ENCODE results near the gene SLAMF9. TPM values are rescaled to one million over a fixed set of nuclear protein-coding genes. Genes with fewer than 3 reads are reported as not detected.
A peak's percentile ranks its signal among the peaks of the same experiment; 100 is the strongest.

Gene SLAMF9
- total RNA-seq, 1 donor from 2014 or later, result 0.43 TPM

GRCh38 chr1:159932296-159933285 is 21.4 kb downstream of the SLAMF9 start:
- Mint-ChIP-seq H3K4me1 (ENCODE audit: low read depth, unreplicated experiment) (peaks cover 5% of the 10 kb centered on the region), H3K27me3 (ENCODE audit: low read depth, unreplicated experiment) (peaks cover 36% of the 10 kb centered on the region), H3K27ac (ENCODE audit: unreplicated experiment) (peak overlapping the region; percentile 22), H3K36me3 (ENCODE audit: low read depth, unreplicated experiment) (peaks cover 6% of the 10 kb centered on the region), H3K4me3 (ENCODE audit: unreplicated experiment) (no peak overlapping the region), H3K9me3 (ENCODE audit: unreplicated experiment) (peaks cover 2% of the 10 kb centered on the region)
- Histone ChIP-seq H3K4me2 (ENCODE audit: low read length) (no peak overlapping the region), H3K27me3 (ENCODE audit: insufficient read depth, low read length) (peaks cover 2% of the 10 kb centered on the region), H3K36me3 (ENCODE audit: insufficient read depth, low read length) (no peaks in the 10 kb centered on the region), H3K9ac (ENCODE audit: low read length) (no peak overlapping the region), H3K4me1 (ENCODE audit: insufficient read depth, low read length) (no peaks in the 10 kb centered on the region), H3K27ac (ENCODE audit: low read depth, low read length) (no peak overlapping the region), H2AFZ (ENCODE audit: low read depth, low read length) (no peak overlapping the region), H3K4me3 (ENCODE audit: insufficient read depth, low read depth, low read length) (no peak overlapping the region), H3K9me3 (ENCODE audit: insufficient read depth, low read depth, low read length) (no peaks in the 10 kb centered on the region), H4K20me1 (ENCODE audit: insufficient read depth, low read length) (no peaks in the 10 kb centered on the region), H3K79me2 (ENCODE audit: insufficient read depth, low read length) (no peaks in the 10 kb centered on the region)
- DNase-seq (ENCODE audit: low read depth), result no peak
- no peak for FAIRE-seq
- TF ChIP-seq EZH2 (IDR thresholded peaks at IDR 0.05; ENCODE audit: insufficient read depth, low read length), result no peak
- TF ChIP-seq CTCF (IDR thresholded peaks at IDR 0.05; ENCODE audit: insufficient read depth, low read depth, low read length), result no peak

GRCh38 chr1:159931795-159932173 is 22.3 kb downstream of the SLAMF9 start:
- Histone ChIP-seq H3K4me2 (ENCODE audit: low read length) (no peak overlapping the region), H2AFZ (ENCODE audit: low read depth, low read length) (no peak overlapping the region), H3K4me1 (ENCODE audit: insufficient read depth, low read length) (no peaks in the 10 kb centered on the region), H3K27ac (ENCODE audit: low read depth, low read length) (no peak overlapping the region), H3K4me3 (ENCODE audit: insufficient read depth, low read depth, low read length) (no peak overlapping the region), H3K79me2 (ENCODE audit: insufficient read depth, low read length) (no peaks in the 10 kb centered on the region), H3K9me3 (ENCODE audit: insufficient read depth, low read depth, low read length) (no peaks in the 10 kb centered on the region), H3K9ac (ENCODE audit: low read length) (no peak overlapping the region), H3K27me3 (ENCODE audit: insufficient read depth, low read length) (no peaks in the 10 kb centered on the region), H3K36me3 (ENCODE audit: insufficient read depth, low read length) (no peaks in the 10 kb centered on the region), H4K20me1 (ENCODE audit: insufficient read depth, low read length) (no peaks in the 10 kb centered on the region)
- H3K36me3 Mint-ChIP-seq (ENCODE audit: low read depth, unreplicated experiment), result peaks cover 6% of the 10 kb centered on the region
- peaks cover 36% of the 10 kb centered on the region for H3K27me3 Mint-ChIP-seq (ENCODE audit: low read depth, unreplicated experiment)
- DNase-seq (ENCODE audit: low read depth) (no peak), FAIRE-seq (no peak)
- H3K27ac Mint-ChIP-seq (ENCODE audit: unreplicated experiment), result no peak overlapping the region
- no peak overlapping the region for H3K4me3 Mint-ChIP-seq (ENCODE audit: unreplicated experiment)
- peaks cover 2% of the 10 kb centered on the region for H3K9me3 Mint-ChIP-seq (ENCODE audit: unreplicated experiment)
- no peak for TF ChIP-seq CTCF (IDR thresholded peaks at IDR 0.05; ENCODE audit: insufficient read depth, low read depth, low read length)
- no peak for TF ChIP-seq EZH2 (IDR thresholded peaks at IDR 0.05; ENCODE audit: insufficient read depth, low read length)
- H3K4me1 Mint-ChIP-seq (ENCODE audit: low read depth, unreplicated experiment), result peaks cover 6% of the 10 kb centered on the region

Data from astrocyte (in vitro differentiated cells and primary cell).